Astrocyte (in vitro differentiated cells and primary cell): ENCODE data around the gene LEPROT.

Source experiments
- CTCF ChIP-seq: IDR thresholded peaks from 2 replicates; pipeline ENCODE4 v1.5.1; 2011; ENCODE audit warnings: low read depth, mild to moderate bottlenecking, inconsistent platforms, low read length, moderate library complexity; ENCODE audit not compliant: insufficient read depth
- EZH2 ChIP-seq: IDR thresholded peaks from 2 replicates; pipeline ENCODE4 v1.6.1; 2012; ENCODE audit warnings: mild to moderate bottlenecking, low read length, inconsistent platforms; ENCODE audit not compliant: insufficient read depth

GRCh38 chr1:65477414-65478378 lies 57.2 kb downstream of the LEPROT start:
- no peak for TF ChIP-seq CTCF
- no peak for TF ChIP-seq EZH2
